AG04450 (cell line): ENCODE data around the gene SCIN. TPM values are rescaled to one million over a fixed set of nuclear protein-coding genes. Genes with fewer than 3 reads are reported as not detected.

Experiments used
- CTCF ChIA-PET: fragments of 300-600, 350-600 bp; formaldehyde crosslinking; extraction: SDS; loops from one replicate; lab custom pipeline; 2022; ENCODE audit warnings: antibody characterized with exemption, inconsistent platforms; lab: Charles Lee
- POLR2A ChIA-PET: fragments of 350-600 bp; formaldehyde crosslinking; extraction: SDS; loops from one replicate; lab custom pipeline; 2021; ENCODE audit warnings: antibody characterized with exemption, inconsistent platforms; lab: Yijun Ruan, JAX
- DNase-seq: peaks from one replicate; pipeline ENCODE4 v3.0.0-alpha.2; 2011; ENCODE audit warnings: low read depth, low spot score
- H3K27ac ChIP-seq: one replicate; pipeline ENCODE4 v1.5.1; 2012; ENCODE audit warnings: low read depth, low read length, control low read depth
- H3K27me3 ChIP-seq: one replicate; pipeline ENCODE4 v1.6.0; 2012; ENCODE audit warnings: low read length; ENCODE audit not compliant: control insufficient read depth, insufficient read depth
- H3K4me3 ChIP-seq: 2 replicates; pipeline ENCODE4 v1.5.1; 2011; ENCODE audit warnings: mild to moderate bottlenecking, low read depth, low read length, control low read depth
- H3K9me3 ChIP-seq: 2 replicates; pipeline ENCODE4 v1.5.1; 2012; ENCODE audit warnings: low read length; ENCODE audit not compliant: control insufficient read depth, insufficient read depth
- polyA plus RNA-seq: library from polyadenylated mRNA; depleted of rRNA; stranded (reverse); fragments of >200 nt; gene quantifications from 2 replicates; pipeline ENCODE4 v1.2.3, GENCODE V29; 2011
- TF ChIP-seq, protein P1 (sequence below): IDR thresholded peaks from 2 replicates; pipeline ENCODE4 v1.5.1; 2011; ENCODE audit warnings: low read depth, low read length, control low read depth, inconsistent platforms

SCIN gene
- polyA plus RNA-seq, 1 experiment = not detected

DNA sequence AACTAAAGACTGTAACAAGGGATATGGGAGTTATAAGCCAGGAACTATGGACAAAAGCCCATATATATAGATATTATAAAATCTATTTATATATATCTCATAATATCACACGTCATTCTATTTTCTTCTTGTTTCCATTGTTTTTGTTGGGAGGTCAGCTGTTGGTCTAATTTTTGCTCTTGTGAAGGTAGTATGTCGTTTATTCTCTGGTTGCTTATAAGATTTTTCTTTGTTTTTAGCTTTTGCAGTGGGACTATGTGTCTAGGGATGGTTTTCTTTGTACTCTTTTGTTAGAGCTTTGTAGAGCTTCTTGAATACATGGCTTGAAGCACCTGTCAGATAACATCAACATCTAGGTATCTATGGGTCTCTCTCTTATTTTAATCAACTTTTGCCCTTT, 130.9 kb downstream of the SCIN start:
- peaks cover 10% of the 10 kb centered on the region for H3K9me3 ChIP-seq
- TF ChIP-seq, protein P1, sequence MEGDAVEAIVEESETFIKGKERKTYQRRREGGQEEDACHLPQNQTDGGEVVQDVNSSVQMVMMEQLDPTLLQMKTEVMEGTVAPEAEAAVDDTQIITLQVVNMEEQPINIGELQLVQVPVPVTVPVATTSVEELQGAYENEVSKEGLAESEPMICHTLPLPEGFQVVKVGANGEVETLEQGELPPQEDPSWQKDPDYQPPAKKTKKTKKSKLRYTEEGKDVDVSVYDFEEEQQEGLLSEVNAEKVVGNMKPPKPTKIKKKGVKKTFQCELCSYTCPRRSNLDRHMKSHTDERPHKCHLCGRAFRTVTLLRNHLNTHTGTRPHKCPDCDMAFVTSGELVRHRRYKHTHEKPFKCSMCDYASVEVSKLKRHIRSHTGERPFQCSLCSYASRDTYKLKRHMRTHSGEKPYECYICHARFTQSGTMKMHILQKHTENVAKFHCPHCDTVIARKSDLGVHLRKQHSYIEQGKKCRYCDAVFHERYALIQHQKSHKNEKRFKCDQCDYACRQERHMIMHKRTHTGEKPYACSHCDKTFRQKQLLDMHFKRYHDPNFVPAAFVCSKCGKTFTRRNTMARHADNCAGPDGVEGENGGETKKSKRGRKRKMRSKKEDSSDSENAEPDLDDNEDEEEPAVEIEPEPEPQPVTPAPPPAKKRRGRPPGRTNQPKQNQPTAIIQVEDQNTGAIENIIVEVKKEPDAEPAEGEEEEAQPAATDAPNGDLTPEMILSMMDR = no peak
- POLR2A ChIA-PET = no interaction called here
- H3K27ac ChIP-seq = no peak overlapping the region
- no peaks in the 10 kb centered on the region for H3K27me3 ChIP-seq
- no peak for DNase-seq
- CTCF ChIA-PET = interaction anchor here (0.6 to 1.6 kb wide), 2 partner anchors 14 to 15 kb away, joined by 3 to 4 read pairs; partner anchors contain the start of gene ARL4A
- H3K4me3 ChIP-seq = no peak overlapping the region

DNA sequence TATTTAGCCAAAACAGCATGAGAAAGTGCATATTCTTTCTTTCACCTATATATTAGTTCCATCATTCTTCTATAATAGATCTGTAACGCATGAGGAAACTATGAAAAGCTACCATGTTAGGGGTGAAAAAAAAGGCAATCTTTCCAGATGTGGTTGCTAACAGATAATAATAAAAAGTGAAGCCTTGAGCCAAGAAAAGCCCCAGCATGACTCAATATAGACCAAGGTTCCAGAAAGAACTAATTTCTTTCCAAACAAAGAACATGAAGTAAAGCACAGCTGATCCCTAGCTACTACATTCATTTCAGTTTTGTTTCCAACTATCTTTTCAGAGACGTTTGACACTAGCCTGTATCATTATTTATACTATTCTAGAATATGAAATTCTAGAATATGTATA, 133.4 kb downstream of the SCIN start:
- TF ChIP-seq, protein P1 = no peak
- Histone ChIP-seq H3K27ac (no peak overlapping the region), H3K4me3 (no peak overlapping the region), H3K9me3 (peaks cover 10% of the 10 kb centered on the region), H3K27me3 (no peaks in the 10 kb centered on the region)
- ChIA-PET CTCF (interaction anchor here (1.3 to 1.6 kb wide), 2 partner anchors 17 to 20 kb away, joined by 3 to 8 read pairs; partner anchors contain the start of gene ARL4A), POLR2A (no interaction called here)
- DNase-seq = no peak

DNA sequence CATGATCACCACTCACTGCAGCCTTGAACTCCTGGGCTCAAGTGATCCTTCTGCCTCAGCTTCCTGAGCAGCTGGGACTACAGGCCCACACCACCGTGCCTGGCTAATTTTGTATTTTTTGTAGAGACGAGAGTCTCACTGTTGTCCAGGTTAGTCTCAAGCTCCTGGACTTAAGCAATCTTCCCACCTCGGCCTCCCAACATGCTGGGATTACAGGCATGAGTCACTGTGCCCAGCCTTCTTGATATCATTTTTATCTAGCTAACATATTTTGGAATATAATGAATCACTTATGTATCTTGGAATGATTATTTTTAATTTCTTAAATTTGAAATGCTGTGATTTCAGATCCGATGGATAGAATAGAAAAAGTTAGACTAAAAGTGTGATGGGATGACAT, 135.4 kb downstream of the SCIN start:
- no peak for DNase-seq
- ChIA-PET POLR2A (no interaction called here), CTCF (interaction anchor here (2.0 kb wide), 1 partner anchor 19 kb away, joined by 10 read pairs; the partner anchor contains the start of gene ARL4A)
- Histone ChIP-seq H3K4me3 (no peak overlapping the region), H3K27me3 (no peaks in the 10 kb centered on the region), H3K27ac (no peak overlapping the region), H3K9me3 (peaks cover 3% of the 10 kb centered on the region; the same call in 1 of the 2 replicates)
- TF ChIP-seq, protein P1 = no peak

DNA sequence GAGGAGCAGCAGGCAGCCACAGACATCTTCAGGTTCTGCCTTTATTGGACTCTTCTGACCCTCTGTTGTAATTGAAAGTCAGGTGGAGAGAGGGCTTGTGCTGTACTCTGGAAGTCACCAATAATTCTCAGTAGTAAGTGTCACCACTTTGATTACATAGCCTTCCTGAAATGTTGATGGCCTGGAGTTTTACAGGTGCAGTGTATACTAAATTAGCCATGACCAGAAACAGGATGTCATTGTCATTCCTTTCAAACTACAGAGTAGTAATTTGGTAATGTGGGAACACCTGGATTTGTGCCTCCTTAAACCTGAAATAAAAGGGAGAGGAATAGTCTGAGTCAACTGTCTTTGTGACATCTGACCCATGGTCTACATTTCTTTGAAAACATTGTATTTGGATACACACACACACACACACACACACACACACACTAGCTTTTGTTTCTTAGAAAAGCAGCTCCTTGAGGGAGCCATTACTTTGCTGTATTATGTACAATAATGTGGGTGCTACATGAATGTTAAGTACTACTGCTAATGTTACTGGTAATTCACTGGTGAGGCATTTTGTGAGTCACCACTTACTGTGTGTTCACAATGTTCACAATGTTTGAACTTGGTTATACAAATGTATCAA, 136.5 kb downstream of the SCIN start:
- Histone ChIP-seq H3K27me3 (no peaks in the 10 kb centered on the region), H3K27ac (no peak overlapping the region), H3K4me3 (no peak overlapping the region), H3K9me3 (peaks cover 7% of the 10 kb centered on the region)
- TF ChIP-seq, protein P1 = no peak
- DNase-seq = no peak
- CTCF ChIA-PET = interaction anchor here (2.0 kb wide), 1 partner anchor 20 kb away, joined by 10 read pairs; the partner anchor contains the start of gene ARL4A
- POLR2A ChIA-PET = no interaction called here

DNA sequence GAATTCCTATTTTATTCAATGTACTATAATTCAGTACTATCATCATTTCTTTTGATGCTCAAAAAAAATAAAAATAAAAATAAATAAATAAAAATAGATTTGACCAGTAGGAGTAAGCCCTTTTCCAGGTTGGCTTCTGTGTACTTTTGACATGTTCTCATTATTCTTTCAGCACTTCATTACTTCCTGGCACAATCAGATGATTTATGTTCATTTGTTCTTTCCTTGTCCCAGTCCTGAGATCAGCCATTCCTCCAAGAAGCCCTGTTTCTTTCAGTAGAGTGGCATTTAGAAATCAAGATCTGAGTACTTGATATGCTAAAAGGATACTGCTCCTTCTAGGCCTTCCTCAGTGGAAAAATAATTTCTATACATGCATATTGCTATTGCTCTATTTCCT, 137.8 kb downstream of the SCIN start:
- Histone ChIP-seq H3K27me3 (no peaks in the 10 kb centered on the region), H3K9me3 (peaks cover 4% of the 10 kb centered on the region; the same call in 1 of the 2 replicates), H3K27ac (no peak overlapping the region), H3K4me3 (no peak overlapping the region)
- ChIA-PET POLR2A (no interaction called here), CTCF (no interaction called here)
- no peak for DNase-seq
- TF ChIP-seq, protein P1 = no peak
